WTC11 (cell line): ENCODE measurements around the gene HSD17B14. TPM values are rescaled to one million over a fixed set of nuclear protein-coding genes. Genes with fewer than 3 reads are reported as not detected.

Experiments
- ATAC-seq: fragments of 200-7000 bp; cut with Tn5 transposase; 2 replicates; pipeline ENCODE4 v1.10.0; 2021; ENCODE audit warnings: mild to moderate bottlenecking, moderate library complexity
- CTCF ChIA-PET: fragments of 300-600 bp; sonication (Branson Sonifier 250); formaldehyde crosslinking; loops from one replicate; lab custom pipeline; 2021; ENCODE audit warnings: antibody characterized with exemption; lab: Charles Lee
- POLR2A ChIA-PET: fragments of 350-600 bp; sonication (Branson Sonifier 250); formaldehyde crosslinking; loops from one replicate; lab custom pipeline; 2021; ENCODE audit warnings: antibody characterized with exemption; lab: Charles Lee
- DNase-seq: peaks from one replicate; pipeline ENCODE4 v3.0.0; 2021; ENCODE audit warnings: low spot score
- H3K27ac Mint-ChIP-seq: 2 replicates; pipeline ENCODE4 v1.8.0; 2021; ENCODE audit warnings: mixed read lengths
- H3K27me3 Mint-ChIP-seq: 2 replicates; pipeline ENCODE4 v1.8.0; 2021; ENCODE audit warnings: low read depth, mild to moderate bottlenecking, moderate library complexity, mixed read lengths
- H3K36me3 Mint-ChIP-seq: 2 replicates; pipeline ENCODE4 v1.8.0; 2021; ENCODE audit warnings: mixed read lengths
- H3K4me1 Mint-ChIP-seq: 2 replicates; pipeline ENCODE4 v1.8.0; 2022; ENCODE audit warnings: mixed read lengths
- H3K4me3 Mint-ChIP-seq: 2 replicates; pipeline ENCODE4 v1.8.0; 2021; ENCODE audit warnings: mild to moderate bottlenecking, moderate library complexity, mixed read lengths
- H3K9me3 Mint-ChIP-seq: 2 replicates; pipeline ENCODE4 v1.8.0; 2021; ENCODE audit warnings: mixed read lengths
- ARID4B ChIP-seq: sonication (generic); formaldehyde crosslinking; IDR thresholded peaks from 2 replicates; pipeline ENCODE4 v1.8.0; 2023; ENCODE audit warnings: missing genetic modification reagents, mild to moderate bottlenecking, borderline replicate concordance
- ATF6 ChIP-seq: sonication (generic); formaldehyde crosslinking; IDR thresholded peaks from 2 replicates; pipeline ENCODE4 v1.8.1; 2023; ENCODE audit warnings: mild to moderate bottlenecking, missing genetic modification reagents
- CBFB ChIP-seq: sonication (generic); formaldehyde crosslinking; IDR thresholded peaks from 2 replicates; pipeline ENCODE4 v1.8.1; 2022; ENCODE audit warnings: mild to moderate bottlenecking, low read depth, missing genetic modification reagents
- CREB1 ChIP-seq: sonication (generic); formaldehyde crosslinking; IDR thresholded peaks from 2 replicates; pipeline ENCODE4 v1.8.0; 2023; ENCODE audit warnings: mild to moderate bottlenecking, missing genetic modification reagents
- E2F5 ChIP-seq: sonication (generic); formaldehyde crosslinking; IDR thresholded peaks from 2 replicates; pipeline ENCODE4 v1.8.1; 2022; ENCODE audit warnings: mild to moderate bottlenecking, moderate library complexity, missing genetic modification reagents
- ERG ChIP-seq: fragments of 250-450 bp; sonication (Bioruptor Pico); IDR thresholded peaks from 2 replicates; pipeline ENCODE4 v1.8.0; 2021; ENCODE audit warnings: mild to moderate bottlenecking
- FOXJ3 ChIP-seq: sonication (generic); formaldehyde crosslinking; IDR thresholded peaks from 2 replicates; pipeline ENCODE4 v1.9.0; 2021; ENCODE audit warnings: missing genetic modification reagents, mild to moderate bottlenecking, borderline replicate concordance
- KAT7 ChIP-seq: sonication (generic); formaldehyde crosslinking; IDR thresholded peaks from 2 replicates; pipeline ENCODE4 v1.8.1; 2023; ENCODE audit warnings: missing genetic modification reagents, mild to moderate bottlenecking, borderline replicate concordance
- MLX ChIP-seq: sonication (generic); formaldehyde crosslinking; IDR thresholded peaks from 2 replicates; pipeline ENCODE4 v1.8.1; 2023; ENCODE audit warnings: mild to moderate bottlenecking, missing genetic modification reagents, moderate library complexity
- OVOL2 ChIP-seq: fragments of 250-450 bp; sonication (Bioruptor Pico); IDR thresholded peaks from 2 replicates; pipeline ENCODE4 v1.9.0; 2021; ENCODE audit warnings: mild to moderate bottlenecking, borderline replicate concordance
- RELA ChIP-seq: sonication (generic); formaldehyde crosslinking; IDR thresholded peaks from 2 replicates; pipeline ENCODE4 v1.8.1; 2022; ENCODE audit warnings: missing genetic modification reagents, mild to moderate bottlenecking, borderline replicate concordance
- SMAD4 ChIP-seq: sonication (generic); formaldehyde crosslinking; IDR thresholded peaks from 2 replicates; pipeline ENCODE4 v1.8.0; 2022; ENCODE audit warnings: mild to moderate bottlenecking, missing genetic modification reagents
- SOX15 ChIP-seq: fragments of 250-450 bp; sonication (Bioruptor Pico); IDR thresholded peaks from 2 replicates; pipeline ENCODE4 v1.9.0; 2021; ENCODE audit warnings: mild to moderate bottlenecking
- ZNF396 ChIP-seq: fragments of 250-450 bp; sonication (Bioruptor Pico); IDR thresholded peaks from 2 replicates; pipeline ENCODE4 v1.8.0; 2021; ENCODE audit warnings: mild to moderate bottlenecking, moderate library complexity, borderline replicate concordance
- ZNF416 ChIP-seq: fragments of 250-450 bp; sonication (Bioruptor Pico); IDR thresholded peaks from 2 replicates; pipeline ENCODE4 v1.9.0; 2021; ENCODE audit warnings: mild to moderate bottlenecking, inconsistent platforms
- ZNF512 ChIP-seq: sonication (generic); formaldehyde crosslinking; IDR thresholded peaks from 2 replicates; pipeline ENCODE4 v1.8.1; 2022; ENCODE audit warnings: missing genetic modification reagents, borderline replicate concordance
- total RNA-seq: library from RNA; stranded (reverse); gene quantifications from 3 replicates; pipeline ENCODE4 v1.2.3, GENCODE V29; 2021
- TF ChIP-seq, protein P1 (sequence below): fragments of 250-450 bp; sonication (Bioruptor Pico); IDR thresholded peaks from 2 replicates; pipeline ENCODE4 v1.9.0; 2021; ENCODE audit warnings: mild to moderate bottlenecking
- TF ChIP-seq, protein P2 (sequence below): sonication (generic); formaldehyde crosslinking; IDR thresholded peaks from 2 replicates; pipeline ENCODE4 v1.8.0; 2023; ENCODE audit warnings: missing genetic modification reagents
- TF ChIP-seq, protein P3 (sequence below): sonication (generic); formaldehyde crosslinking; IDR thresholded peaks from 2 replicates; pipeline ENCODE4 v1.8.0; 2022; ENCODE audit warnings: mild to moderate bottlenecking, missing genetic modification reagents

The HSD17B14 gene
- total RNA-seq, 1 experiment from 2014 or later = 11.4 TPM

DNA sequence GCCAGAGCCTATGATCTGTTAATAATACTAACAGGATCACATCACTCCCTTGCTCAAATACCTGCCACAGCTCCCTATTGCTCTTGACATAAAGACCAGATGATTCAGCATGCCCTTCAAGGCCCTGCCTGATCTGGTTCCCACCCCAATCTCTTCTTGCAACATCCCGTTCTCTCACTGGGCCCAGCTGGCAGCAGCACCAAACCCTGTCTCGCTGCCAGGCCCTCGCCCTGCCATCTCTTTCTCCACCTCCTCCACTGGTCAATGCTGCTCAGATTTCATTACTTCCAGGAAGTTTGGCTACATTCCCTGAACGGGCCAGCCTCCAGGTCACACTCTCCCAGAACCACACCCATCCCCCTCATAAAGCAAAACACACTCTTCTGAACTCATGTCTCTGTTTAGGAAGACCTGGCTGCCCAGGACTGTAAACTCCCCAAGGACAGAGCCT, 16.9 kb downstream of the HSD17B14 start:
- DNase-seq (no peak), ATAC-seq (no peak)
- Mint-ChIP-seq H3K4me3 (no peak overlapping the region), H3K9me3 (no peaks in the 10 kb centered on the region), H3K36me3 (no peaks in the 10 kb centered on the region), H3K27me3 (peaks cover 22% of the 10 kb centered on the region), H3K27ac (no peak overlapping the region), H3K4me1 (peaks cover 9% of the 10 kb centered on the region)
- TF ChIP-seq ZNF416 (CRISPR knock-in tag) (no peak), SOX15 (CRISPR knock-in tag) (no peak), ERG (CRISPR knock-in tag) (no peak), ATF6 (no peak), KAT7 (CRISPR knock-in tag) (no peak), CREB1 (CRISPR knock-in tag) (no peak), RELA (CRISPR knock-in tag) (no peak), FOXJ3 (no peak), E2F5 (CRISPR knock-in tag) (no peak), ZNF512 (CRISPR knock-in tag) (no peak), MLX (CRISPR knock-in tag) (no peak), ZNF396 (CRISPR knock-in tag) (no peak)
- TF ChIP-seq, protein P1, sequence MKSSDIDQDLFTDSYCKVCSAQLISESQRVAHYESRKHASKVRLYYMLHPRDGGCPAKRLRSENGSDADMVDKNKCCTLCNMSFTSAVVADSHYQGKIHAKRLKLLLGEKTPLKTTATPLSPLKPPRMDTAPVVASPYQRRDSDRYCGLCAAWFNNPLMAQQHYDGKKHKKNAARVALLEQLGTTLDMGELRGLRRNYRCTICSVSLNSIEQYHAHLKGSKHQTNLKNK = no peak
- TF ChIP-seq, protein P2, sequence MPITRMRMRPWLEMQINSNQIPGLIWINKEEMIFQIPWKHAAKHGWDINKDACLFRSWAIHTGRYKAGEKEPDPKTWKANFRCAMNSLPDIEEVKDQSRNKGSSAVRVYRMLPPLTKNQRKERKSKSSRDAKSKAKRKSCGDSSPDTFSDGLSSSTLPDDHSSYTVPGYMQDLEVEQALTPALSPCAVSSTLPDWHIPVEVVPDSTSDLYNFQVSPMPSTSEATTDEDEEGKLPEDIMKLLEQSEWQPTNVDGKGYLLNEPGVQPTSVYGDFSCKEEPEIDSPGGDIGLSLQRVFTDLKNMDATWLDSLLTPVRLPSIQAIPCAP (CRISPR knock-in tag) = no peak
- TF ChIP-seq, protein P3, sequence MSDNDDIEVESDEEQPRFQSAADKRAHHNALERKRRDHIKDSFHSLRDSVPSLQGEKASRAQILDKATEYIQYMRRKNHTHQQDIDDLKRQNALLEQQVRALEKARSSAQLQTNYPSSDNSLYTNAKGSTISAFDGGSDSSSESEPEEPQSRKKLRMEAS = no peak
- ChIA-PET POLR2A (interaction anchor here (1.0 kb wide), 1 partner anchor 14 kb away, joined by 3 read pairs; no protein-coding TSS in a partner anchor), CTCF (no interaction called here)

DNA sequence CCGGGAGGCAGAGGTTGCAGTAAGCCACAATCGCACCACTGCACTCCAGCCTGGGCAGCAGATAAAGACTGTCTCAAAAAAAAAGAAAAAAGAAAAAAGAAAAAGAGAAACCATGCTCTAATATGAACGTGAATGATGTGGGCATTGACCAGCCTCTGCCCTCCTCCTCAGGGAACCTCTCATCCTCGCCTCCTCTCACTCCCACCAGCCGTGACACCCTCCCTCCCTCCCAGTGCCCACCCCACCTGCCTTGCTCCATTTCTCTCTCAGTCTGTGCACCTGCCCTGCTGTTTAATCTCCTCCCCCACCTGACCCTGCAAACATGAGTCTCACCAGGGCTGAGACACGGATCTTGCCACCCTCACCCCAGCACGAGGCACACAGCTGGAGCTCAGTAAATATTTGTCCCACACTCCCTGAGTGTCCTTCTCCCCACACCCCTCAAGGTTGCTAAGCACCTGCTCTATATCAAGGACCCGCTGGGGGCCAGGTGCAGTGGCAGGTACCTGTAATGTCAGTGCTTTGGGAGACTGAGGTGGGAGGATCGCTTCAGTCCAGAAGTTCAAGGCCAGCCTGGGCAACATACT, 18.0 kb downstream of the HSD17B14 start:
- H3K9me3 Mint-ChIP-seq = no peaks in the 10 kb centered on the region
- ATAC-seq = no peak
- peaks cover 12% of the 10 kb centered on the region for H3K4me1 Mint-ChIP-seq
- CTCF ChIA-PET = no interaction called here
- TF ChIP-seq ARID4B (CRISPR knock-in tag) (no peak), CBFB (CRISPR knock-in tag) (no peak), OVOL2 (no peak), SMAD4 (CRISPR knock-in tag) (no peak)
- TF ChIP-seq, all 79 proteins: peak for 0
- no peak overlapping the region for H3K4me3 Mint-ChIP-seq
- H3K36me3 Mint-ChIP-seq = no peaks in the 10 kb centered on the region
- H3K27ac Mint-ChIP-seq = no peak overlapping the region
- peaks cover 28% of the 10 kb centered on the region for H3K27me3 Mint-ChIP-seq
- POLR2A ChIA-PET = interaction anchor here (0.5 to 1.0 kb wide), 2 partner anchors 15 to 30 kb away, joined by 3 to 6 read pairs; no protein-coding TSS in a partner anchor
- no peak for DNase-seq
